H9 (cell line): ENCODE measurements around the gene WDR82. TPM values are rescaled to one million over a fixed set of nuclear protein-coding genes. Genes with fewer than 3 reads are reported as not detected.
A peak's percentile ranks its signal among the peaks of the same experiment; 100 is the strongest.

Source experiments
- DNase-seq: peaks from one replicate; pipeline ENCODE4 v3.0.0-alpha.2; 2017
- H2AFZ ChIP-seq: one replicate; pipeline ENCODE4 v1.6.1; 2013; ENCODE audit warnings: mild to moderate bottlenecking, low read length, control low read depth, moderate library complexity
- H2AK5ac ChIP-seq: 2 replicates; pipeline ENCODE4 v1.6.1; 2013; ENCODE audit warnings: low read length, control low read depth, mixed read lengths; ENCODE audit not compliant: insufficient read length
- H2BK120ac ChIP-seq: one replicate; pipeline ENCODE4 v1.6.1; 2013; ENCODE audit warnings: low read depth, mild to moderate bottlenecking, low read length, control low read depth, inconsistent platforms; ENCODE audit not compliant: poor library complexity, severe bottlenecking
- H2BK12ac ChIP-seq: 2 replicates; pipeline ENCODE4 v1.6.1; 2013; ENCODE audit warnings: low read length, control low read depth, mixed read lengths, low read depth; ENCODE audit not compliant: insufficient read length
- H2BK15ac ChIP-seq: 2 replicates; pipeline ENCODE4 v1.6.1; 2013; ENCODE audit warnings: low read depth, low read length, control low read depth
- H2BK20ac ChIP-seq: one replicate; pipeline ENCODE4 v1.6.1; 2013; ENCODE audit warnings: low read depth, mild to moderate bottlenecking, low read length, control low read depth, inconsistent platforms; ENCODE audit not compliant: poor library complexity, severe bottlenecking
- H2BK5ac ChIP-seq: 2 replicates; pipeline ENCODE4 v1.6.1; 2013; ENCODE audit warnings: low read length, control low read depth, mixed read lengths; ENCODE audit not compliant: insufficient read length
- H3K14ac ChIP-seq: 2 replicates; pipeline ENCODE4 v1.6.1; 2013; ENCODE audit warnings: low read length, control low read depth; ENCODE audit not compliant: insufficient read depth
- H3K18ac ChIP-seq: 2 replicates; pipeline ENCODE4 v1.6.1; 2013; ENCODE audit warnings: low read depth, mild to moderate bottlenecking, mixed read lengths, low read length, control low read depth; ENCODE audit not compliant: insufficient read length
- H3K23ac ChIP-seq: 2 replicates; pipeline ENCODE4 v1.6.1; 2013; ENCODE audit warnings: low read length, control low read depth, mixed read lengths, low read depth; ENCODE audit not compliant: insufficient read length
- H3K23me2 ChIP-seq: 2 replicates; pipeline ENCODE4 v1.6.1; 2013; ENCODE audit warnings: low read depth, mild to moderate bottlenecking, mixed read lengths, low read length, control low read depth; ENCODE audit not compliant: insufficient read length, poor library complexity, severe bottlenecking
- H3K27ac ChIP-seq: 2 replicates; pipeline ENCODE4 v1.5.1; 2013; ENCODE audit warnings: low read length, control low read depth, mixed read lengths, low read depth; ENCODE audit not compliant: insufficient read length
- H3K27me3 ChIP-seq: 2 replicates; pipeline ENCODE4 v1.6.1; 2013; ENCODE audit warnings: low read length, control low read depth, inconsistent platforms; ENCODE audit not compliant: insufficient read depth
- H3K4ac ChIP-seq: 2 replicates; pipeline ENCODE4 v1.6.1; 2013; ENCODE audit warnings: low read depth, mild to moderate bottlenecking, control low read depth, inconsistent platforms, low read length, moderate library complexity
- H3K4me1 ChIP-seq: 2 replicates; pipeline ENCODE4 v1.6.1; 2013; ENCODE audit warnings: low read length, control low read depth, inconsistent platforms; ENCODE audit not compliant: insufficient read depth
- H3K4me2 ChIP-seq: 2 replicates; pipeline ENCODE4 v1.6.1; 2013; ENCODE audit warnings: low read length, control low read depth, mixed read lengths; ENCODE audit not compliant: insufficient read length, insufficient read depth
- H3K56ac ChIP-seq: 2 replicates; pipeline ENCODE4 v1.6.1; 2013; ENCODE audit warnings: low read depth, mild to moderate bottlenecking, mixed read lengths, low read length, control low read depth; ENCODE audit not compliant: insufficient read length
- H3K79me1 ChIP-seq: 2 replicates; pipeline ENCODE4 v1.6.1; 2013; ENCODE audit warnings: low read depth, mild to moderate bottlenecking, moderate library complexity, low read length, control low read depth, inconsistent platforms; ENCODE audit not compliant: insufficient read depth, poor library complexity, severe bottlenecking
- H3K79me2 ChIP-seq: 2 replicates; pipeline ENCODE4 v1.6.1; 2013; ENCODE audit warnings: low read length, control low read depth, inconsistent platforms; ENCODE audit not compliant: insufficient read depth
- H3K9ac ChIP-seq: 2 replicates; pipeline ENCODE4 v1.6.1; 2013; ENCODE audit warnings: low read length, control low read depth, mixed read lengths; ENCODE audit not compliant: insufficient read length; ENCODE audit errors: extremely low read depth
- H3K9me3 ChIP-seq: one replicate; pipeline ENCODE4 v1.6.1; 2013; ENCODE audit warnings: low read depth, low read length, inconsistent platforms; ENCODE audit not compliant: control insufficient read depth
- H3T11ph ChIP-seq: one replicate; pipeline ENCODE4 v1.6.1; 2013; ENCODE audit warnings: mild to moderate bottlenecking, low read length, control low read depth, inconsistent platforms
- H4K20me1 ChIP-seq: one replicate; pipeline ENCODE4 v1.6.1; 2013; ENCODE audit not compliant: control insufficient read depth, insufficient read length, insufficient read depth
- H4K5ac ChIP-seq: 2 replicates; pipeline ENCODE4 v1.6.1; 2013; ENCODE audit warnings: low read depth, mild to moderate bottlenecking, mixed read lengths, low read length, control low read depth; ENCODE audit not compliant: insufficient read length
- H4K8ac ChIP-seq: replicated peaks from 2 replicates; pipeline ENCODE4 v1.6.1; 2013; ENCODE audit warnings: low read length, control low read depth, mixed read lengths, low read depth; ENCODE audit not compliant: insufficient read length
- H4K91ac ChIP-seq: 2 replicates; pipeline ENCODE4 v1.6.1; 2013; ENCODE audit warnings: low read depth, mild to moderate bottlenecking, moderate library complexity, mixed read lengths, low read length, control low read depth; ENCODE audit not compliant: insufficient read length
- H3K27ac Mint-ChIP-seq, 3 experiments: 2 replicates in 2 of 3; 3 replicates in 1 of 3; pipeline ENCODE4 v1.8.0; 2020 to 2021; ENCODE audit warnings: mixed read lengths in 3 of 3, mild to moderate bottlenecking in 1 of 3, moderate library complexity in 1 of 3
- H3K27me3 Mint-ChIP-seq: 2 replicates; pipeline ENCODE4 v1.8.0; 2021; ENCODE audit warnings: low read depth, mild to moderate bottlenecking, moderate library complexity, mixed read lengths
- H3K36me3 Mint-ChIP-seq, 3 experiments: 2 replicates in 2 of 3; 3 replicates in 1 of 3; pipeline ENCODE4 v1.8.0; 2020 to 2021; ENCODE audit warnings: low read depth in 3 of 3, mixed read lengths in 3 of 3; ENCODE audit not compliant: insufficient read depth in 1 of 3
- H3K4me1 Mint-ChIP-seq, 2 experiments: 2 replicates each; pipeline ENCODE4 v1.8.0; 2020; ENCODE audit warnings: mixed read lengths in 2 of 2
- H3K4me3 Mint-ChIP-seq, 2 experiments: 2 replicates in 1 of 2; 3 replicates in 1 of 2; pipeline ENCODE4 v1.8.0; 2020 to 2021; ENCODE audit warnings: mild to moderate bottlenecking in 2 of 2, mixed read lengths in 2 of 2, moderate library complexity in 1 of 2
- H3K9me3 Mint-ChIP-seq, 2 experiments: 2 replicates in 1 of 2; 3 replicates in 1 of 2; pipeline ENCODE4 v1.8.0; 2020; ENCODE audit warnings: mild to moderate bottlenecking in 2 of 2, mixed read lengths in 2 of 2, moderate library complexity in 1 of 2
- WGBS: extraction: QIAGEN DNeasy Blood & Tissue Kit; methylation state at CpG from one replicate; pipeline ENCODE4 v1.1.7; 2013; ENCODE audit warnings: missing lambda C conversion rate, low lambda C conversion rate, mixed read lengths; ENCODE audit not compliant: insufficient read length; ENCODE audit errors: extremely low coverage; 5-methylcytosine and 5-hydroxymethylcytosine counted together
- total RNA-seq: library from RNA; stranded (reverse); gene quantifications from 2 replicates; pipeline ENCODE4 v1.2.1, GENCODE V29; 2021
- TF ChIP-seq, protein P1 (sequence below): fragments of 200-600 bp; sonication (generic); conservative IDR thresholded peaks from 3 replicates; pipeline ENCODE4 v1.8.0; 2021; ENCODE audit warnings: antibody characterized with exemption, mild to moderate bottlenecking

Gene WDR82
- total RNA-seq, 1 experiment from 2014 or later = 83.1 TPM

DNA sequence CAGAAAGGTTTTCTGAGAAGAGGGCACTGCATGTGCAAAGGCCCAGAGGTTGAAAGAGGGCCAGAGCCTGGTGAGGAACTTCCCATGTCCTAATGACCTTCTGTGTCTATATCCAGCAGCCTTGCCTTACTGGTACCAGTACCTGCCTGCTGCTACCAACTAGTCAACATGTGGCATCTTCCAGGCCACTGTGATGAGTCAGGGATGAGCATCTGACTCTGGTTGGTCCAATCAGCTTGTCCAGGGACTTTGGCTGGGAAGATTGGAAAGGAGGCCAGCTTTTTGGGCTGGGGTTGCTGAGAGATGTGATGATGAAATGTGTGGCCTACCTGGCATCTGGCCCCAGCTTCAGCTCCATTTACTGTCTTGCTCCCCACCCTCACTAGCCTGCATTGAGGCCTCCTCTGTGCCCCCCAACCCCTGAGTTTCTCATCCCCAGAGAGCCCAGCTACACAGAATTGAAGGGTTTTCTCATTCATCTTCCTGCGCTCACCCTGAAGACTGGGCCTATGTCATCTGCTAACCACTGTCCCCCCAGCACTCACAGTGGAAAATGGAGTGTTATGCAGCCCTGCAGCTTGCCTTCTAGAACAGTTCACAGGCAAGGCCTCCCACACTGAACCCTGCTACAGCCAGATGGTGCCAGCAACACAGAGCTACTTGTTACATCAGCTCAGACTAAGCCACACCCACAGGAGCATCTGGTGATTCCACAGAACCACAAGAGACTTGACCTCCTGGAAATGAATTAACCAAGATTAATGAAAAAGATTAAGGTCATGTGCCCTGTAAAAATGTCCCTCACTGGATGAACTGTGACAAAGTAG is 38.2 kb downstream of the WDR82 start:
- TF ChIP-seq, protein P1, sequence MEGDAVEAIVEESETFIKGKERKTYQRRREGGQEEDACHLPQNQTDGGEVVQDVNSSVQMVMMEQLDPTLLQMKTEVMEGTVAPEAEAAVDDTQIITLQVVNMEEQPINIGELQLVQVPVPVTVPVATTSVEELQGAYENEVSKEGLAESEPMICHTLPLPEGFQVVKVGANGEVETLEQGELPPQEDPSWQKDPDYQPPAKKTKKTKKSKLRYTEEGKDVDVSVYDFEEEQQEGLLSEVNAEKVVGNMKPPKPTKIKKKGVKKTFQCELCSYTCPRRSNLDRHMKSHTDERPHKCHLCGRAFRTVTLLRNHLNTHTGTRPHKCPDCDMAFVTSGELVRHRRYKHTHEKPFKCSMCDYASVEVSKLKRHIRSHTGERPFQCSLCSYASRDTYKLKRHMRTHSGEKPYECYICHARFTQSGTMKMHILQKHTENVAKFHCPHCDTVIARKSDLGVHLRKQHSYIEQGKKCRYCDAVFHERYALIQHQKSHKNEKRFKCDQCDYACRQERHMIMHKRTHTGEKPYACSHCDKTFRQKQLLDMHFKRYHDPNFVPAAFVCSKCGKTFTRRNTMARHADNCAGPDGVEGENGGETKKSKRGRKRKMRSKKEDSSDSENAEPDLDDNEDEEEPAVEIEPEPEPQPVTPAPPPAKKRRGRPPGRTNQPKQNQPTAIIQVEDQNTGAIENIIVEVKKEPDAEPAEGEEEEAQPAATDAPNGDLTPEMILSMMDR = no peak
- Histone ChIP-seq H3K4me2 (no peak overlapping the region), H3K9ac (no peak overlapping the region)

More for the DNA sequence above, 38.2 kb downstream of the WDR82 start:
- no peak overlapping the region for H4K91ac ChIP-seq
- peaks cover 9% of the 10 kb centered on the region for H3K23me2 ChIP-seq
- H3K27ac Mint-ChIP-seq = peak overlapping the region in 2 of 3 experiments; percentile 39 to 96; a peak in 5 of 7 replicates
- H3K14ac ChIP-seq = no peak overlapping the region
- peaks cover 27% of the 10 kb centered on the region for H3K27me3 Mint-ChIP-seq
- H3T11ph ChIP-seq = no peak overlapping the region
- no peak overlapping the region for H2BK15ac ChIP-seq
- peaks cover 39 to 48% of the 10 kb centered on the region in 2 experiments for H3K4me1 Mint-ChIP-seq
- H4K20me1 ChIP-seq = no peaks in the 10 kb centered on the region
- peaks cover 15% of the 10 kb centered on the region for H3K4me1 ChIP-seq
- H2BK120ac ChIP-seq = no peak overlapping the region
- H3K4me3 Mint-ChIP-seq = peak overlapping the region; percentile 91 to 95
- H2AK5ac ChIP-seq = no peak overlapping the region
- H2BK12ac ChIP-seq = no peak overlapping the region
- peaks cover 9% of the 10 kb centered on the region; the same call in 1 of the 2 replicates for H3K27me3 ChIP-seq
- H3K23ac ChIP-seq = no peak overlapping the region
- H3K27ac ChIP-seq = no peak overlapping the region
- DNase-seq = peak; percentile 61
- H4K5ac ChIP-seq = no peak overlapping the region
- no peak overlapping the region for H3K4ac ChIP-seq
- peaks cover 5% of the 10 kb centered on the region; the same call in 1 of the 2 replicates for H3K79me2 ChIP-seq
- H2BK5ac ChIP-seq = no peak overlapping the region
- H3K56ac ChIP-seq = no peak overlapping the region
- no peaks in the 10 kb centered on the region for H3K9me3 ChIP-seq
- no peak overlapping the region for H4K8ac ChIP-seq
- peaks cover 0 to 5% of the 10 kb centered on the region in 2 experiments; a peak in 2 of 5 replicates for H3K9me3 Mint-ChIP-seq
- H2AFZ ChIP-seq = no peak overlapping the region
- WGBS = no CpG with 5 or more reads among the region's 1 CpG
- no peak overlapping the region for H3K18ac ChIP-seq
- H3K79me1 ChIP-seq = no peaks in the 10 kb centered on the region
- no peak overlapping the region for H2BK20ac ChIP-seq
- peaks cover 0 to 12% (median 10%) of the 10 kb centered on the region in 3 experiments; a peak in 4 of 7 replicates for H3K36me3 Mint-ChIP-seq
